GM12878 (cell line): Measurements from ENCODE around the gene GAMT. TPM values are rescaled to one million over a fixed set of nuclear protein-coding genes. Genes with fewer than 3 reads are reported as not detected.

Experiments
- ATAC-seq: fragments of 200-7000 bp; cut with Tn5 transposase; 3 replicates; pipeline ENCODE4 v1.9.1; 2020; ENCODE audit warnings: mild to moderate bottlenecking, moderate library complexity
- BruUV-seq: library from RNA; stranded (reverse); fragments of 400-500 nt; replicated peaks from 2 replicates; lab custom pipeline; 2021; lab: Mats Ljungman, UMichigan
- CTCF ChIA-PET: fragments of 300-600 bp; sonication (Branson Sonifier 250); formaldehyde crosslinking; extraction: SDS; loops from one replicate; lab custom pipeline; 2021; ENCODE audit warnings: inconsistent platforms; lab: Yijun Ruan, JAX
- POLR2A ChIA-PET: fragments of 350-600 bp; formaldehyde crosslinking; extraction: SDS; loops from one replicate; lab custom pipeline; 2021; ENCODE audit warnings: inconsistent platforms; lab: Charles Lee
- RAD21 ChIA-PET: fragments of 300-600 bp; sonication (Branson Sonifier 250); formaldehyde crosslinking; loops from one replicate; lab custom pipeline; 2023; ENCODE audit warnings: antibody characterized with exemption; ENCODE audit not compliant: unreplicated experiment; lab: Charles Lee
- SMC1A ChIA-PET: fragments of 300-600 bp; sonication (Branson Sonifier 250); formaldehyde crosslinking; loops from one replicate; lab custom pipeline; 2023; ENCODE audit not compliant: unreplicated experiment, uncharacterized antibody; lab: Charles Lee
- DNase-seq: peaks from one replicate; pipeline ENCODE4 v3.0.0-alpha.2; 2011; ENCODE audit warnings: low read depth, low spot score
- FAIRE-seq: peaks from 3 replicates; lab custom pipeline; 2011; peaks lifted over from hg19 to GRCh38; lab: Jason Lieb, UNC
- H2AFZ ChIP-seq: 2 replicates; pipeline ENCODE4 v1.6.0; 2011; ENCODE audit warnings: low read depth, low read length, control low read depth; ENCODE audit not compliant: control insufficient read depth
- H3K27ac ChIP-seq: 2 replicates; pipeline ENCODE4 v1.5.1; 2011; ENCODE audit warnings: control low read depth; ENCODE audit not compliant: control insufficient read depth, insufficient read depth
- H3K27me3 ChIP-seq, 2 experiments: replicated peaks in 1 of 2; 2 replicates each; pipeline versions ENCODE4 v1.6.0 to v1.6.1; 2011; ENCODE audit warnings: low read length in 1 of 2; ENCODE audit not compliant: control insufficient read depth in 2 of 2, insufficient read depth in 2 of 2
- H3K36me3 ChIP-seq, 2 experiments: 2 replicates each; pipeline ENCODE4 v1.5.1; 2011; ENCODE audit warnings: low read length in 1 of 2; ENCODE audit not compliant: control insufficient read depth in 2 of 2, insufficient read depth in 2 of 2
- H3K4me1 ChIP-seq: 2 replicates; pipeline ENCODE4 v1.6.1; 2011; ENCODE audit warnings: mild to moderate bottlenecking, low read length, moderate library complexity, mixed read lengths; ENCODE audit not compliant: control insufficient read depth, insufficient read depth
- H3K4me2 ChIP-seq: 2 replicates; pipeline ENCODE4 v1.6.0; 2011; ENCODE audit warnings: control low read depth; ENCODE audit not compliant: control insufficient read depth, insufficient read depth
- H3K4me3 ChIP-seq: fragments of 200-600 bp; sonication (generic); 2 replicates; pipeline ENCODE4 v1.5.1; 2016
- H3K79me2 ChIP-seq: 2 replicates; pipeline ENCODE4 v1.6.0; 2011; ENCODE audit warnings: low read length; ENCODE audit not compliant: control insufficient read depth, insufficient read depth
- H3K9ac ChIP-seq: 2 replicates; pipeline ENCODE4 v1.8.0; 2011; ENCODE audit warnings: low read length, control low read depth, mixed read lengths; ENCODE audit not compliant: control insufficient read depth, insufficient read depth
- H3K9me3 ChIP-seq: replicated peaks from 3 replicates; pipeline ENCODE4 v1.5.1; 2011; ENCODE audit warnings: mild to moderate bottlenecking, low read length; ENCODE audit not compliant: control insufficient read depth, insufficient read depth
- H4K20me1 ChIP-seq: 2 replicates; pipeline ENCODE4 v1.6.0; 2011; ENCODE audit not compliant: control insufficient read depth, insufficient read depth
- ATF3 ChIP-seq: IDR thresholded peaks from 2 replicates; pipeline ENCODE4 v1.6.1; 2011; ENCODE audit warnings: low read depth, mild to moderate bottlenecking, low read length, moderate library complexity, borderline replicate concordance; ENCODE audit errors: extremely low read depth
- BCL11A ChIP-seq: IDR thresholded peaks from 2 replicates; pipeline ENCODE4 v1.6.1; 2011; ENCODE audit warnings: low read depth, low read length
- CBX5 ChIP-seq: sonication (generic); IDR thresholded peaks from 2 replicates; pipeline ENCODE4 v1.6.1; 2016; ENCODE audit warnings: low read depth, moderate library complexity, mild to moderate bottlenecking, inconsistent platforms
- E4F1 ChIP-seq: fragments of 450-650 bp; IDR thresholded peaks from 2 replicates; pipeline ENCODE4 v1.6.1; 2018; ENCODE audit warnings: borderline replicate concordance, mild to moderate bottlenecking; ENCODE audit not compliant: partially characterized antibody
- EED ChIP-seq: sonication (generic); IDR thresholded peaks from 2 replicates; pipeline ENCODE4 v1.6.1; 2016; ENCODE audit warnings: antibody characterized with exemption, low read depth
- ESRRA ChIP-seq: IDR thresholded peaks from 2 replicates; pipeline ENCODE4 v1.6.1; 2012; ENCODE audit warnings: mild to moderate bottlenecking, low read length, improper control_type of control experiment
- GABPA ChIP-seq: IDR thresholded peaks from 2 replicates; pipeline ENCODE4 v1.6.1; 2014; ENCODE audit warnings: antibody characterized with exemption, low read depth, mild to moderate bottlenecking, inconsistent platforms
- HDAC6 ChIP-seq: fragments of 200-600 bp; sonication (generic); IDR thresholded peaks from one replicate; pipeline ENCODE4 v1.8.0; 2017; ENCODE audit warnings: antibody characterized with exemption; ENCODE audit not compliant: unreplicated experiment
- MAX ChIP-seq: IDR thresholded peaks from 2 replicates; pipeline ENCODE4 v1.6.1; 2012; ENCODE audit warnings: low read depth, low read length, improper control_type of control experiment
- NFYA ChIP-seq: IDR thresholded peaks from 2 replicates; pipeline ENCODE4 v1.6.1; 2011; ENCODE audit warnings: low read depth, mild to moderate bottlenecking, low read length, improper control_type of control experiment, borderline replicate concordance
- NR2C1 ChIP-seq: fragments of 450-650 bp; IDR thresholded peaks from 2 replicates; pipeline ENCODE4 v1.6.1; 2017; ENCODE audit warnings: antibody characterized with exemption, mild to moderate bottlenecking, moderate library complexity
- NR2C2 ChIP-seq: IDR thresholded peaks from 2 replicates; pipeline ENCODE4 v1.6.1; 2011; ENCODE audit warnings: borderline replicate concordance, low read depth; ENCODE audit not compliant: control insufficient read depth, insufficient read length
- NRF1 ChIP-seq: conservative IDR thresholded peaks from 2 replicates; pipeline ENCODE4 v1.6.1; 2011; ENCODE audit warnings: mild to moderate bottlenecking, low read depth, low read length, improper control_type of control experiment
- RUNX3 ChIP-seq: IDR thresholded peaks from 2 replicates; pipeline ENCODE4 v1.6.1; 2012; ENCODE audit warnings: low read length, inconsistent platforms
- SIX5 ChIP-seq: IDR thresholded peaks from 2 replicates; pipeline ENCODE4 v1.6.1; 2011; ENCODE audit warnings: mild to moderate bottlenecking, low read depth, low read length, moderate library complexity; ENCODE audit not compliant: severe bottlenecking
- SMARCA5 ChIP-seq: fragments of 450-650 bp; IDR thresholded peaks from 2 replicates; pipeline ENCODE4 v1.6.1; 2017; ENCODE audit warnings: mild to moderate bottlenecking
- SMC3 ChIP-seq: IDR thresholded peaks from 2 replicates; pipeline ENCODE4 v1.6.1; 2011; ENCODE audit warnings: low read length, improper control_type of control experiment, borderline replicate concordance
- SREBF1 ChIP-seq: IDR thresholded peaks from 2 replicates; pipeline ENCODE4 v1.6.1; 2012; ENCODE audit warnings: mild to moderate bottlenecking, low read length
- TBL1XR1 ChIP-seq: IDR thresholded peaks from 2 replicates; pipeline ENCODE4 v1.6.1; 2012; ENCODE audit warnings: low read depth, low read length, improper control_type of control experiment
- ZSCAN29 ChIP-seq: fragments of 450-650 bp; IDR thresholded peaks from 2 replicates; pipeline ENCODE4 v1.6.1; 2017; ENCODE audit warnings: mild to moderate bottlenecking, moderate library complexity
- WGBS: methylation state at CpG from one replicate; pipeline ENCODE4 v1.1.6; 2016; ENCODE audit warnings: low lambda C conversion rate; ENCODE audit not compliant: insufficient replicate concordance, insufficient coverage; ENCODE audit errors: missing lambda C conversion rate; 5-methylcytosine and 5-hydroxymethylcytosine counted together
- in situ Hi-C: fragments of 300-500 bp; cut with MboI; formaldehyde crosslinking; loops from 9 replicates; pipeline ENCODE4 v1.14.3; 2018; ENCODE audit warnings: mixed read lengths
- intact Hi-C: fragments of 100-400 bp; cut with micrococcal nuclease; formaldehyde crosslinking; loops from one replicate; pipeline ENCODE4 v1.14.2; 2022; ENCODE audit not compliant: unreplicated experiment
- polyA plus RNA-seq, 11 experiments: library from polyadenylated mRNA; depleted of rRNA in 4 of 11; unstranded in 6 of 11; stranded (reverse) in 5 of 11; fragments of >200 nt; fragmentation: Nextera tagmentation in 4 of 11; fragmentation: Illumina TruSeq in 1 of 11; extraction: Ambion mirVana in 4 of 11; extraction: Trizol in 1 of 11; gene quantifications; 1 replicate in 1 of 11; 2 replicates in 10 of 11; pipeline versions ENCODE4 v1.2.1 to v1.2.3, GENCODE V29; 2011 to 2016; ENCODE audit warnings: inconsistent platforms in 2 of 11, missing spikeins in 2 of 11, low read depth in 1 of 11
- total RNA-seq, 4 experiments: library from RNA; depleted of rRNA in 3 of 4; stranded (reverse); fragments of >200 nt in 3 of 4; fragmentation: Illumina TruSeq in 1 of 4; extraction: Trizol in 1 of 4; gene quantifications; 2 replicates each; pipeline versions ENCODE4 v1.2.1 to v1.2.3, GENCODE V29; 2013 to 2021

GAMT gene
- total and polyA plus RNA-seq, 10 of the 15 experiments (the other 5 are each of a cell fraction or from before 2014, with no cell fraction given) = 1.6 to 131 (median 38.8) TPM

GRCh38 chr19:1418951-1419738, 17.8 kb upstream of the GAMT start (continued):
- TF ChIP-seq ESRRA (no peak), BCL11A (no peak), SMARCA5 (no peak)

GRCh38 chr19:1418496-1418775, 17.1 kb upstream of the GAMT start:
- WGBS = 92% methylated on average over 13 of the region's 13 CpGs
- Histone ChIP-seq H4K20me1 (peaks cover 9% of the 10 kb centered on the region), H3K27me3 (no peaks in the 10 kb centered on the region), H3K9me3 (no peaks in the 10 kb centered on the region), H3K9ac (no peak overlapping the region), H3K27ac (no peak overlapping the region), H3K4me1 (peaks cover 13% of the 10 kb centered on the region), H3K4me3 (no peak overlapping the region), H3K79me2 (peaks cover 46% of the 10 kb centered on the region), H2AFZ (no peak overlapping the region), H3K4me2 (no peak overlapping the region), H3K36me3 (peaks cover 23 to 44% of the 10 kb centered on the region in 2 experiments; a peak in 3 of 4 replicates)
- in situ Hi-C loops = no loop called here
- ChIA-PET RAD21 (no interaction called here), SMC1A (no interaction called here), POLR2A (no interaction called here), CTCF (no interaction called here)
- no TSS peak for BruUV-seq
- FAIRE-seq (no peak), DNase-seq (no peak), ATAC-seq (no peak)
- intact Hi-C loops = no loop called here
- TF ChIP-seq NRF1 (no peak), SREBF1 (no peak), NR2C1 (no peak), NR2C2 (no peak), TBL1XR1 (no peak), SMC3 (no peak), CBX5 (no peak), EED (no peak), RUNX3 (no peak), E4F1 (no peak), GABPA (no peak), ATF3 (no peak), MAX (no peak), HDAC6 (no peak), ZSCAN29 (no peak), SIX5 (no peak), NFYA (no peak)
